DOHH2 (cell line): ENCODE results near the gene GLYATL2.

Experiments
- H3F3A ChIP-seq: fragments of 200-600 bp; sonication (generic), shearing (Covaris generic); 2 replicates; pipeline ENCODE4 v1.6.0; 2016; ENCODE audit warnings: antibody characterized with exemption, mild to moderate bottlenecking; ENCODE audit not compliant: control insufficient read depth, insufficient read depth
- H3K27ac ChIP-seq: fragments of 200-600 bp; sonication (generic); 2 replicates; pipeline ENCODE4 v1.5.1; 2014; ENCODE audit warnings: low read depth, mild to moderate bottlenecking, low read length, moderate library complexity
- H3K27me3 ChIP-seq: fragments of 200-600 bp; sonication (generic); 2 replicates; pipeline ENCODE4 v1.6.1; 2014; ENCODE audit warnings: mild to moderate bottlenecking, low read length, mixed read lengths; ENCODE audit not compliant: control insufficient read depth
- H3K36me3 ChIP-seq: fragments of 200-600 bp; sonication (generic); 2 replicates; pipeline ENCODE4 v1.6.1; 2014; ENCODE audit warnings: mild to moderate bottlenecking, low read length, moderate library complexity, mixed read lengths; ENCODE audit not compliant: control insufficient read depth
- H3K4me1 ChIP-seq: fragments of 200-600 bp; sonication (generic); 2 replicates; pipeline ENCODE4 v1.6.1; 2014; ENCODE audit warnings: mild to moderate bottlenecking, low read length, mixed read lengths; ENCODE audit not compliant: control insufficient read depth
- H3K4me2 ChIP-seq: fragments of 200-600 bp; sonication (generic); 2 replicates; pipeline ENCODE4 v1.6.0; 2014; ENCODE audit warnings: mild to moderate bottlenecking, low read length, moderate library complexity
- H3K4me3 ChIP-seq: fragments of 200-600 bp; sonication (generic); 2 replicates; pipeline ENCODE4 v1.5.1; 2014; ENCODE audit warnings: mild to moderate bottlenecking, low read length, mixed read lengths
- H3K79me2 ChIP-seq: fragments of 200-600 bp; sonication (generic); 2 replicates; pipeline ENCODE4 v1.6.1; 2014; ENCODE audit warnings: mild to moderate bottlenecking, low read length, mixed read lengths; ENCODE audit not compliant: control insufficient read depth
- H3K9me2 ChIP-seq: fragments of 200-600 bp; sonication (generic); replicated peaks from 2 replicates; pipeline ENCODE4 v1.6.1; 2014; ENCODE audit warnings: mild to moderate bottlenecking, low read length, mixed read lengths; ENCODE audit not compliant: control insufficient read depth
- H3K9me3 ChIP-seq: fragments of 200-600 bp; sonication (generic); 2 replicates; pipeline ENCODE4 v1.6.1; 2014; ENCODE audit warnings: antibody characterized with exemption, low read length, mixed read lengths; ENCODE audit not compliant: control insufficient read depth, insufficient read depth
- H4K20me1 ChIP-seq: fragments of 200-600 bp; sonication (generic); 2 replicates; pipeline ENCODE4 v1.6.0; 2014; ENCODE audit warnings: low read depth, mild to moderate bottlenecking, antibody characterized with exemption, low read length, moderate library complexity; ENCODE audit not compliant: control insufficient read depth, insufficient read depth
- CTCF ChIP-seq: fragments of 200-600 bp; sonication (generic); IDR thresholded peaks from one replicate; pipeline ENCODE4 v1.5.1; 2014; ENCODE audit warnings: antibody characterized with exemption, mild to moderate bottlenecking, low read depth, low read length; ENCODE audit not compliant: poor library complexity, severe bottlenecking
- EZH2phosphoT487 ChIP-seq: fragments of 200-600 bp; sonication (generic); IDR thresholded peaks from 2 replicates; pipeline ENCODE4 v1.6.1; 2017; ENCODE audit warnings: borderline replicate concordance, mild to moderate bottlenecking, antibody characterized with exemption, low read length, moderate library complexity, mixed read lengths

The GLYATL2 gene

GRCh38 chr11:58887452-58887851 is 42.9 kb upstream of the GLYATL2 start:
- Histone ChIP-seq H3K9me3 (no peaks in the 10 kb centered on the region; the same call in 1 of the 2 replicates), H3K4me2 (no peak overlapping the region), H3K4me1 (no peaks in the 10 kb centered on the region), H3K9me2 (no peaks in the 10 kb centered on the region), H3K36me3 (no peaks in the 10 kb centered on the region), H3K27ac (no peak overlapping the region), H3K79me2 (no peaks in the 10 kb centered on the region), H4K20me1 (no peaks in the 10 kb centered on the region), H3K27me3 (no peaks in the 10 kb centered on the region), H3F3A (no peaks in the 10 kb centered on the region), H3K4me3 (no peak overlapping the region)
- TF ChIP-seq CTCF (no peak), EZH2phosphoT487 (no peak)

- Histone ChIP-seq H3F3A (no peaks in the 10 kb centered on the region), H3K4me1 (no peaks in the 10 kb centered on the region), H3K79me2 (no peaks in the 10 kb centered on the region), H3K27me3 (no peaks in the 10 kb centered on the region), H3K4me2 (no peak overlapping the region), H3K4me3 (no peak overlapping the region), H3K9me3 (no peaks in the 10 kb centered on the region), H3K27ac (no peak overlapping the region), H3K9me2 (no peaks in the 10 kb centered on the region), H4K20me1 (no peaks in the 10 kb centered on the region), H3K36me3 (no peaks in the 10 kb centered on the region)
- no peak for TF ChIP-seq CTCF
- TF ChIP-seq EZH2phosphoT487: no peak
Observed at GRCh38 chr11:58880625-58881024, 36.1 kb upstream of the GLYATL2 start.

- H4K20me1 ChIP-seq: no peaks in the 10 kb centered on the region
Observed at GRCh38 chr11:58880166-58880565, 35.7 kb upstream of the GLYATL2 start.

More at GRCh38 chr11:58880166-58880565, 35.7 kb upstream of the GLYATL2 start:
- H3K9me3 ChIP-seq: no peaks in the 10 kb centered on the region
- no peak overlapping the region for H3K4me3 ChIP-seq
- H3K4me2 ChIP-seq: no peak overlapping the region
- H3K27me3 ChIP-seq: no peaks in the 10 kb centered on the region
- no peak overlapping the region for H3K27ac ChIP-seq
- no peak for TF ChIP-seq EZH2phosphoT487
- TF ChIP-seq CTCF: no peak
- H3F3A ChIP-seq: no peaks in the 10 kb centered on the region
- H3K79me2 ChIP-seq: no peaks in the 10 kb centered on the region
- no peaks in the 10 kb centered on the region for H3K4me1 ChIP-seq
- H3K9me2 ChIP-seq: no peaks in the 10 kb centered on the region
- H3K36me3 ChIP-seq: no peaks in the 10 kb centered on the region
